Measurements from ENCODE around the gene ZSWIM5. TPM values are rescaled to one million over a fixed set of nuclear protein-coding genes. Genes with fewer than 3 reads are reported as not detected.

The ZSWIM5 gene
- total and polyA plus RNA-seq, 2 of the 8 experiments (the other 6 are each of a cell fraction or from before 2014, with no cell fraction given) = 2.5 to 3.9 TPM

- H2AK5ac ChIP-seq (ENCODE audit: low read depth, low read length) = no peak overlapping the region
- no peaks in the 10 kb centered on the region for H3K79me1 ChIP-seq (ENCODE audit: low read depth, low read length)
- no peak overlapping the region for H3K4me3 ChIP-seq (ENCODE audit: extremely low read depth in 1 of 4, insufficient read depth in 2 of 4, low read depth in 3 of 4, low read length in 4 of 4)
- H3K4me1 ChIP-seq (replicated peaks in 1 of 4; ENCODE audit: control insufficient read depth in 3 of 4, insufficient read depth in 4 of 4, low read length in 3 of 4) = no peaks in the 10 kb centered on the region
- no peaks in the 10 kb centered on the region for H3K79me2 ChIP-seq (ENCODE audit: control insufficient read depth in 1 of 2, insufficient read depth in 2 of 2, low read length in 2 of 2)
- H3K9ac ChIP-seq (replicated peaks in 1 of 4; ENCODE audit: extremely low read depth in 1 of 4, low read depth in 3 of 4, low read length in 3 of 4) = no peak overlapping the region
- peaks cover 4 to 12% of the 10 kb centered on the region in 2 experiments; a peak in 3 of 4 replicates for H3K9me3 ChIP-seq (ENCODE audit: insufficient read depth in 2 of 2, low read depth in 1 of 2, low read length in 1 of 2)
- H3K23me2 ChIP-seq (ENCODE audit: low read depth, low read length) = no peaks in the 10 kb centered on the region
- H4K20me1 ChIP-seq (replicated peaks in 1 of 2; ENCODE audit: control insufficient read depth in 1 of 2, insufficient read depth in 2 of 2, low read length in 2 of 2) = no peaks in the 10 kb centered on the region
- H2BK120ac ChIP-seq (replicated peaks; ENCODE audit: low read depth, low read length) = no peak overlapping the region
- H2BK20ac ChIP-seq (ENCODE audit: low read length) = no peak overlapping the region
- no peak overlapping the region for H3K56ac ChIP-seq (replicated peaks; ENCODE audit: insufficient read length, low read depth, low read length)
- ChIA-PET CTCF (ENCODE audit: partially characterized antibody) (no interaction called here), POLR2A (ENCODE audit: partially characterized antibody) (no interaction called here)
- no peak overlapping the region for H4K8ac ChIP-seq (ENCODE audit: extremely low read depth, insufficient read depth, low read length)
- H3K18ac ChIP-seq (ENCODE audit: extremely low read depth, low read length) = no peak overlapping the region
- WGBS, 2 experiments (ENCODE audit: extremely low coverage in 1 of 2, insufficient coverage in 1 of 2, insufficient read length in 1 of 2, insufficient replicate concordance in 2 of 2, low coverage in 1 of 2, low lambda C conversion rate in 2 of 2, missing lambda C conversion rate in 1 of 2) = 89% methylated on average over 2 of the region's 2 CpGs; no CpG with 5 or more reads in 1 of the 2 experiments
- H3K4ac ChIP-seq (replicated peaks; ENCODE audit: insufficient read length, low read depth, low read length) = no peak overlapping the region
- H3K14ac ChIP-seq (ENCODE audit: insufficient read length) = no peak overlapping the region
- no peak overlapping the region for H2BK15ac ChIP-seq (ENCODE audit: low read length)
- no peak overlapping the region for H3K23ac ChIP-seq (ENCODE audit: insufficient read length)
- no peak overlapping the region for H3K27ac ChIP-seq (ENCODE audit: low read depth, low read length)
- DNase-seq (ENCODE audit: low read depth in 1 of 2, low spot score in 2 of 2) (no peak), FAIRE-seq (no peak)
- no peaks in the 10 kb centered on the region for H3K36me3 ChIP-seq (ENCODE audit: control insufficient read depth in 2 of 4, insufficient read depth in 4 of 4, low read length in 3 of 4)
- H3K27me3 ChIP-seq (replicated peaks in 1 of 4; ENCODE audit: control insufficient read depth in 3 of 4, extremely low read depth in 1 of 4, insufficient read depth in 3 of 4, low read length in 3 of 4) = no peaks in the 10 kb centered on the region
- H4K5ac ChIP-seq (ENCODE audit: insufficient read length, low read depth, low read length) = no peak overlapping the region
- no peak overlapping the region for H4K91ac ChIP-seq (replicated peaks; ENCODE audit: insufficient read length, low read length)
- no peak overlapping the region for H2BK5ac ChIP-seq (ENCODE audit: low read depth, low read length)
- no peak overlapping the region for H3K4me2 ChIP-seq (ENCODE audit: insufficient read depth in 1 of 2, low read depth in 2 of 2, low read length in 2 of 2)
- H2AFZ ChIP-seq (ENCODE audit: low read length) = no peak overlapping the region
- H2BK12ac ChIP-seq (ENCODE audit: low read depth, low read length) = no peak overlapping the region
- TF ChIP-seq TAF7 (optimal IDR thresholded peaks at IDR 0.05; ENCODE audit: borderline replicate concordance, low read depth, low read length) (no peak), BRCA1 (IDR thresholded peaks at IDR 0.05; ENCODE audit: low read depth, low read length) (no peak), FOSL1 (IDR thresholded peaks at IDR 0.05; ENCODE audit: insufficient read depth, low read depth, low read length) (no peak), MAX (IDR thresholded peaks at IDR 0.05) (no peak), HDAC2 (IDR thresholded peaks at IDR 0.05; ENCODE audit: borderline replicate concordance in 1 of 2, low read depth in 2 of 2, low read length in 2 of 2) (no peak), NANOG (IDR thresholded peaks at IDR 0.05; ENCODE audit: insufficient read depth, low read depth, low read length, poor library complexity, severe bottlenecking) (no peak)
Measured at GRCh38 chr1:45246760-45247159, 40.4 kb upstream of the ZSWIM5 start.
